Endodermal cell (in vitro differentiated cells): Measurements from ENCODE around the gene USP2. TPM values are rescaled to one million over a fixed set of nuclear protein-coding genes. Genes with fewer than 3 reads are reported as not detected.

Experiments
- DNase-seq: peaks from one replicate; pipeline ENCODE4 v3.0.0-alpha.2; 2017
- H3K27ac ChIP-seq: 2 replicates; pipeline ENCODE4 v1.5.1; 2013; ENCODE audit warnings: mild to moderate bottlenecking, low read depth, low read length, moderate library complexity
- H3K27me3 ChIP-seq: 2 replicates; pipeline ENCODE4 v1.6.1; 2013; ENCODE audit warnings: mild to moderate bottlenecking, low read length, moderate library complexity; ENCODE audit not compliant: insufficient read depth, control insufficient read depth, poor library complexity, severe bottlenecking
- H3K36me3 ChIP-seq: 2 replicates; pipeline ENCODE4 v1.7.0; 2013; ENCODE audit warnings: mild to moderate bottlenecking, low read length, moderate library complexity; ENCODE audit not compliant: control insufficient read depth, insufficient read depth
- H3K4me1 ChIP-seq: one replicate; pipeline ENCODE4 v1.7.0; 2013; ENCODE audit warnings: low read length; ENCODE audit not compliant: control insufficient read depth, insufficient read depth
- H3K4me3 ChIP-seq: 2 replicates; pipeline ENCODE4 v1.5.1; 2013; ENCODE audit warnings: mild to moderate bottlenecking, low read length, moderate library complexity
- H3K9ac ChIP-seq: 2 replicates; pipeline ENCODE4 v1.6.1; 2013; ENCODE audit warnings: mild to moderate bottlenecking, low read length, moderate library complexity; ENCODE audit not compliant: poor library complexity, severe bottlenecking; ENCODE audit errors: extremely low read depth
- H3K9me3 ChIP-seq: 2 replicates; pipeline ENCODE4 v1.6.1; 2013; ENCODE audit warnings: mild to moderate bottlenecking, low read length, moderate library complexity; ENCODE audit not compliant: control insufficient read depth
- H3K27ac Mint-ChIP-seq: 2 replicates; pipeline ENCODE4 v1.8.0; 2020; ENCODE audit warnings: mixed read lengths
- H3K27me3 Mint-ChIP-seq: 2 replicates; pipeline ENCODE4 v1.8.0; 2021; ENCODE audit warnings: mild to moderate bottlenecking, mixed read lengths; ENCODE audit not compliant: insufficient read depth
- H3K36me3 Mint-ChIP-seq: 2 replicates; pipeline ENCODE4 v1.8.0; 2020; ENCODE audit warnings: low read depth, mixed read lengths
- H3K4me1 Mint-ChIP-seq: 2 replicates; pipeline ENCODE4 v1.8.0; 2020; ENCODE audit warnings: mixed read lengths
- H3K4me3 Mint-ChIP-seq: 2 replicates; pipeline ENCODE4 v1.8.0; 2020; ENCODE audit warnings: mild to moderate bottlenecking, moderate library complexity, mixed read lengths
- H3K9me3 Mint-ChIP-seq: 2 replicates; pipeline ENCODE4 v1.8.0; 2020; ENCODE audit warnings: mild to moderate bottlenecking, mixed read lengths
- CTCF ChIP-seq: fragments of 200-600 bp; sonication (generic); conservative IDR thresholded peaks from 2 replicates; pipeline ENCODE4 v1.5.0; 2021; ENCODE audit warnings: antibody characterized with exemption, mild to moderate bottlenecking
- WGBS, 2 experiments: methylation state at CpG; one replicate each; pipeline versions ENCODE4 v1.1.5 to v1.1.7; 2013; ENCODE audit warnings: missing lambda C conversion rate in 2 of 2, mixed read lengths in 1 of 2; ENCODE audit not compliant: insufficient coverage in 1 of 2, insufficient read length in 1 of 2; 5-methylcytosine and 5-hydroxymethylcytosine counted together
- total RNA-seq, 2 donors: library from RNA; stranded (reverse); fragmentation: NEBNext Ultra II Directional in 1 of 2; extraction: Animal tissue kit (Norgen Biotek cat#: 25700) in 1 of 2; gene quantifications; 2 replicates in 1 of 2; 3 replicates in 1 of 2; pipeline ENCODE4 v1.2.1, GENCODE V29; 2021

The USP2 gene
- total RNA-seq, 2 donors from 2014 or later: 17.8 to 21.1 TPM

GRCh38 chr11:119363081-119363850 is 18.2 kb downstream of the USP2 start:
- Histone ChIP-seq H3K4me1 (peaks cover 30% of the 10 kb centered on the region), H3K9me3 (no peaks in the 10 kb centered on the region), H3K36me3 (peaks cover 38% of the 10 kb centered on the region), H3K9ac (no peak overlapping the region), H3K27me3 (peaks cover 14% of the 10 kb centered on the region), H3K4me3 (peak overlapping the region; percentile 75), H3K27ac (no peak overlapping the region)
- H3K27me3 Mint-ChIP-seq: peaks cover 46% of the 10 kb centered on the region
- H3K4me1 Mint-ChIP-seq: peaks cover 29% of the 10 kb centered on the region
- no peak for TF ChIP-seq CTCF
- H3K4me3 Mint-ChIP-seq: peak overlapping the region; percentile 40
- H3K9me3 Mint-ChIP-seq: no peaks in the 10 kb centered on the region
- 73 to 76% methylated on average over 10 to 44 of the region's 44 CpGs for WGBS, 2 experiments
- peaks cover 36% of the 10 kb centered on the region for H3K36me3 Mint-ChIP-seq
- peak; percentile 66 for DNase-seq
- H3K27ac Mint-ChIP-seq: no peak overlapping the region

GRCh38 chr11:119362741-119363080 is 18.8 kb downstream of the USP2 start:
- H3K27me3 ChIP-seq: peaks cover 14% of the 10 kb centered on the region
- H3K9ac ChIP-seq: no peak overlapping the region
- no peaks in the 10 kb centered on the region for H3K9me3 ChIP-seq
- H3K4me1 ChIP-seq: peaks cover 30% of the 10 kb centered on the region
- Mint-ChIP-seq H3K4me1 (peaks cover 26% of the 10 kb centered on the region), H3K36me3 (peaks cover 41% of the 10 kb centered on the region), H3K27ac (no peak overlapping the region), H3K9me3 (no peaks in the 10 kb centered on the region), H3K27me3 (peaks cover 46% of the 10 kb centered on the region), H3K4me3 (peak overlapping the region; percentile 40)
- peak overlapping the region; percentile 75 for H3K4me3 ChIP-seq
- no peak for TF ChIP-seq CTCF
- peaks cover 41% of the 10 kb centered on the region for H3K36me3 ChIP-seq
- DNase-seq: peak; percentile 45
- H3K27ac ChIP-seq: no peak overlapping the region
- 88 to 94% methylated on average over 4 to 5 of the region's 5 CpGs for WGBS, 2 experiments

- no peak overlapping the region for H3K9ac ChIP-seq
- Mint-ChIP-seq H3K27me3 (peaks cover 46% of the 10 kb centered on the region), H3K4me3 (peak overlapping the region; percentile 40), H3K4me1 (peaks cover 28% of the 10 kb centered on the region), H3K9me3 (no peaks in the 10 kb centered on the region), H3K27ac (no peak overlapping the region), H3K36me3 (peaks cover 46% of the 10 kb centered on the region)
- H3K4me3 ChIP-seq: peak overlapping the region; percentile 75
- TF ChIP-seq CTCF: no peak
- peaks cover 41% of the 10 kb centered on the region for H3K36me3 ChIP-seq
- peaks cover 14% of the 10 kb centered on the region for H3K27me3 ChIP-seq
- no peak overlapping the region for H3K27ac ChIP-seq
- H3K9me3 ChIP-seq: no peaks in the 10 kb centered on the region
- DNase-seq: peak; percentile 44
- 74 to 90% methylated on average over 7 to 11 of the region's 11 CpGs for WGBS, 2 experiments
- peaks cover 30% of the 10 kb centered on the region for H3K4me1 ChIP-seq
These were observed 19.4 kb downstream of the USP2 start for GRCh38 chr11:119361941-119362725.
